Kidney (tissue), 14 donors: ENCODE results near the gene CDC37. TPM values are rescaled to one million over a fixed set of nuclear protein-coding genes. Genes with fewer than 3 reads are reported as not detected.

ENCODE experiments used
- DNase-seq, 5 donors: peaks; one replicate each; pipeline ENCODE4 v3.0.0-alpha.2; 2013 to 2020
- FAIRE-seq: peaks from 2 replicates; lab custom pipeline; 2012; peaks lifted over from hg19 to GRCh38; lab: Jason Lieb, UNC
- H3K27ac ChIP-seq, 2 donors: one replicate each; pipeline ENCODE4 v1.7.0; 2013; ENCODE audit warnings: low read depth in 2 of 2, low read length in 2 of 2, inconsistent platforms in 1 of 2
- H3K27me3 ChIP-seq: one replicate; pipeline ENCODE4 v1.7.1; 2013; ENCODE audit warnings: low read length, inconsistent platforms; ENCODE audit not compliant: control insufficient read depth, insufficient read depth
- H3K36me3 ChIP-seq, 3 donors: one replicate each; pipeline versions ENCODE4 v1.7.0 to v1.7.1; 2013; ENCODE audit warnings: low read length in 3 of 3, control low read depth in 1 of 3, inconsistent platforms in 1 of 3; ENCODE audit not compliant: insufficient read depth in 3 of 3, control insufficient read depth in 2 of 3
- H3K4me1 ChIP-seq, 3 donors: one replicate each; pipeline versions ENCODE4 v1.7.0 to v1.7.1; 2013; ENCODE audit warnings: low read length in 3 of 3, inconsistent platforms in 1 of 3, low read depth in 1 of 3; ENCODE audit not compliant: control insufficient read depth in 2 of 3, insufficient read depth in 2 of 3
- H3K4me3 ChIP-seq, 3 donors: one replicate each; pipeline versions ENCODE4 v1.7.0 to v1.8.1; 2013; ENCODE audit warnings: low read length in 3 of 3, control low read depth in 1 of 3, inconsistent platforms in 1 of 3
- H3K9ac ChIP-seq, 3 donors: one replicate each; pipeline versions ENCODE4 v1.7.0 to v1.7.1; 2013; ENCODE audit warnings: low read length in 3 of 3, control low read depth in 1 of 3, inconsistent platforms in 1 of 3
- H3K9me3 ChIP-seq, 3 donors: one replicate each; pipeline versions ENCODE4 v1.7.0 to v1.7.1; 2013; ENCODE audit warnings: low read length in 3 of 3, control low read depth in 1 of 3, inconsistent platforms in 1 of 3; ENCODE audit not compliant: control insufficient read depth in 2 of 3, insufficient read depth in 1 of 3
- CTCF ChIP-seq: IDR thresholded peaks from 3 replicates; pipeline ENCODE4 v1.5.1; 2012; ENCODE audit warnings: mild to moderate bottlenecking, moderate library complexity, borderline replicate concordance; ENCODE audit not compliant: insufficient read depth; ENCODE audit errors: extremely low read depth
- intact Hi-C: fragments of 100-400 bp; cut with DNase I; formaldehyde crosslinking; loops from one replicate; pipeline ENCODE4 v1.11.1; 2022
- polyA plus RNA-seq: library from polyadenylated mRNA; stranded (reverse); fragments of 350-450 nt; fragmentation: Illumina TruSeq; extraction: RNeasy Lipid Tissue Mini Kit (QIAGEN cat#74804); gene quantifications from one replicate; pipeline ENCODE4 v1.2.3, GENCODE V29; 2014; ENCODE audit warnings: low read depth, low replicate concordance; ENCODE audit not compliant: insufficient read depth
- total RNA-seq: library from RNA; stranded (reverse); fragmentation: NEBNext Ultra II Directional; extraction: Animal tissue kit (Norgen Biotek cat#: 25700); gene quantifications from one replicate; pipeline ENCODE4 v1.2.1, GENCODE V29; 2021
- donor health status: control.
- donor health status: control.
- donor health status: control.
- donor health status: control.
- donor health status: control.
- donor health status: DM: yes; HTN: yes; CAD: no.
- donor health status: Normal renal cell carcinoma (clear cell type).

Gene CDC37
- total and polyA plus RNA-seq, 2 donors from 2014 or later: 139 to 149 TPM

- Histone ChIP-seq H3K27ac (no peak overlapping the region), H3K4me1 (peaks cover 0 to 21% (median 0%) of the 10 kb centered on the region in 3 donors), H3K36me3 (no peaks in the 10 kb centered on the region), H3K9me3 (no peaks in the 10 kb centered on the region), H3K9ac (no peak overlapping the region), H3K27me3 (peaks cover 12% of the 10 kb centered on the region), H3K4me3 (no peak overlapping the region)
- DNase-seq (no peak), FAIRE-seq (no peak)
- TF ChIP-seq CTCF: no peak
- intact Hi-C loops: no loop called here
Observed at GRCh38 chr19:10428996-10429381, 25.6 kb upstream of the CDC37 start.

GRCh38 chr19:10427169-10427568, 23.8 kb upstream of the CDC37 start:
- no peaks in the 10 kb centered on the region for H3K9me3 ChIP-seq
- FAIRE-seq (no peak), DNase-seq (no peak)
- intact Hi-C loops: no loop called here
- no peak overlapping the region for H3K4me3 ChIP-seq
- peaks cover 0 to 14% (median 0%) of the 10 kb centered on the region in 3 donors for H3K4me1 ChIP-seq
- H3K27ac ChIP-seq: no peak overlapping the region
- peaks cover 21% of the 10 kb centered on the region for H3K27me3 ChIP-seq
- TF ChIP-seq CTCF: no peak
- H3K36me3 ChIP-seq: no peaks in the 10 kb centered on the region
- H3K9ac ChIP-seq: no peak overlapping the region

- Histone ChIP-seq H3K27ac (no peak overlapping the region), H3K27me3 (peaks cover 35% of the 10 kb centered on the region), H3K9ac (no peak overlapping the region), H3K4me1 (peaks cover 0 to 16% (median 0%) of the 10 kb centered on the region in 3 donors), H3K36me3 (no peaks in the 10 kb centered on the region), H3K9me3 (no peaks in the 10 kb centered on the region), H3K4me3 (peak overlapping the region in 1 of 3 donors; percentile 29)
- TF ChIP-seq CTCF: peak; percentile 77
- FAIRE-seq: no peak
- DNase-seq: peak; percentile 83 to 91 (median 87)
- intact Hi-C loops: no loop called here
Observed at GRCh38 chr19:10424011-10424637, 20.8 kb upstream of the CDC37 start.
